ENCODE results near the gene FAM184B. TPM values are rescaled to one million over a fixed set of nuclear protein-coding genes. Genes with fewer than 3 reads are reported as not detected.

Gene FAM184B
- total RNA-seq, 1 experiment from 2014 or later, result 0.17 TPM

DNA sequence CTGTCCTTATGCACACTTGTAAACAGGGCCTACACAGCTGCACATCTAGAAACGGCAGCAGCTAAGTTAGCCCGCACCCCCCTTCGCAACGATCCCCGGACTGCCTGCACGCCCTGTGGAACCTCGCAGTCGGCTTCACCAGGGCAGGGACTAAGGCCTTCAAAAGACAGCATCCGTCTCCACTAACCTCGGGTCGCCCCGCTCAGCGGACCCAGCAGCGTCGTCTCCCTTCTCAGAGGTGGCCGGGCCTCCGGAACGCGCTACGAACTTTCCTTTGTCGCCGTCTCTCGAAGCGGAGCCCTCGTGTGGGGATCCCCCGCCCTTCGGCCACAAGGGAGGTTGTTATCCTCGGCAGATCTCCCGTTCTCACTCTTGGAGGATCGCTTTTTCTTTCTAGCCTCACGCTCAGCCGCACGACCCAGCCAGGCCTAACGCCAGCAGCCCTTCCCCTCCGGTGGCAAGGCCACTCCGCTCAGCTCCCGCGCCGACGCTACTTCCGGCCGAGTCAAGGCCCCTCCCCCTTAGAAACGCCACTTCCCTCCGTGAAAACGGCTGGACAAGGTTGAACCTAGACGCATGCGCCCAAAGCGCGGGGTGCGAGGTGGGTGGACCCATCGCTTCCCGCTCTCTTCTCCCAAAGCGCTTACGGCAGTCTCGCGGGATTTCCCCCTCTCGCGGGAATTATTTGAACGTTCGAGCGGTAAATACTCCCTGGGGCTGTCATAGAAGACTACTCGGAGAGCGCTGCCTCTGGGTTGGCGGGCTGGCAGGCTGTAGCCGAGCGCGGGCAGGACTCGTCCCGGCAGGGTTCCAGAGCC, 29.0 kb upstream of the FAM184B start, which contains the start of the genes DCAF16 and NCAPG (continued):
- TF ChIP-seq, protein P1, sequence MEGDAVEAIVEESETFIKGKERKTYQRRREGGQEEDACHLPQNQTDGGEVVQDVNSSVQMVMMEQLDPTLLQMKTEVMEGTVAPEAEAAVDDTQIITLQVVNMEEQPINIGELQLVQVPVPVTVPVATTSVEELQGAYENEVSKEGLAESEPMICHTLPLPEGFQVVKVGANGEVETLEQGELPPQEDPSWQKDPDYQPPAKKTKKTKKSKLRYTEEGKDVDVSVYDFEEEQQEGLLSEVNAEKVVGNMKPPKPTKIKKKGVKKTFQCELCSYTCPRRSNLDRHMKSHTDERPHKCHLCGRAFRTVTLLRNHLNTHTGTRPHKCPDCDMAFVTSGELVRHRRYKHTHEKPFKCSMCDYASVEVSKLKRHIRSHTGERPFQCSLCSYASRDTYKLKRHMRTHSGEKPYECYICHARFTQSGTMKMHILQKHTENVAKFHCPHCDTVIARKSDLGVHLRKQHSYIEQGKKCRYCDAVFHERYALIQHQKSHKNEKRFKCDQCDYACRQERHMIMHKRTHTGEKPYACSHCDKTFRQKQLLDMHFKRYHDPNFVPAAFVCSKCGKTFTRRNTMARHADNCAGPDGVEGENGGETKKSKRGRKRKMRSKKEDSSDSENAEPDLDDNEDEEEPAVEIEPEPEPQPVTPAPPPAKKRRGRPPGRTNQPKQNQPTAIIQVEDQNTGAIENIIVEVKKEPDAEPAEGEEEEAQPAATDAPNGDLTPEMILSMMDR (IDR thresholded peaks at IDR 0.05), result no peak
- TF ChIP-seq NFATC4 (CRISPR knock-in tag; IDR thresholded peaks at IDR 0.05), result no peak
- TF ChIP-seq, protein P2, sequence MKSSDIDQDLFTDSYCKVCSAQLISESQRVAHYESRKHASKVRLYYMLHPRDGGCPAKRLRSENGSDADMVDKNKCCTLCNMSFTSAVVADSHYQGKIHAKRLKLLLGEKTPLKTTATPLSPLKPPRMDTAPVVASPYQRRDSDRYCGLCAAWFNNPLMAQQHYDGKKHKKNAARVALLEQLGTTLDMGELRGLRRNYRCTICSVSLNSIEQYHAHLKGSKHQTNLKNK (CRISPR knock-in tag; IDR thresholded peaks at IDR 0.05), result no peak
- TF ChIP-seq, protein P3, sequence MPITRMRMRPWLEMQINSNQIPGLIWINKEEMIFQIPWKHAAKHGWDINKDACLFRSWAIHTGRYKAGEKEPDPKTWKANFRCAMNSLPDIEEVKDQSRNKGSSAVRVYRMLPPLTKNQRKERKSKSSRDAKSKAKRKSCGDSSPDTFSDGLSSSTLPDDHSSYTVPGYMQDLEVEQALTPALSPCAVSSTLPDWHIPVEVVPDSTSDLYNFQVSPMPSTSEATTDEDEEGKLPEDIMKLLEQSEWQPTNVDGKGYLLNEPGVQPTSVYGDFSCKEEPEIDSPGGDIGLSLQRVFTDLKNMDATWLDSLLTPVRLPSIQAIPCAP (CRISPR knock-in tag; IDR thresholded peaks at IDR 0.05), result no peak; the same call in 1 of the 2 replicates
- TF ChIP-seq, protein P4, sequence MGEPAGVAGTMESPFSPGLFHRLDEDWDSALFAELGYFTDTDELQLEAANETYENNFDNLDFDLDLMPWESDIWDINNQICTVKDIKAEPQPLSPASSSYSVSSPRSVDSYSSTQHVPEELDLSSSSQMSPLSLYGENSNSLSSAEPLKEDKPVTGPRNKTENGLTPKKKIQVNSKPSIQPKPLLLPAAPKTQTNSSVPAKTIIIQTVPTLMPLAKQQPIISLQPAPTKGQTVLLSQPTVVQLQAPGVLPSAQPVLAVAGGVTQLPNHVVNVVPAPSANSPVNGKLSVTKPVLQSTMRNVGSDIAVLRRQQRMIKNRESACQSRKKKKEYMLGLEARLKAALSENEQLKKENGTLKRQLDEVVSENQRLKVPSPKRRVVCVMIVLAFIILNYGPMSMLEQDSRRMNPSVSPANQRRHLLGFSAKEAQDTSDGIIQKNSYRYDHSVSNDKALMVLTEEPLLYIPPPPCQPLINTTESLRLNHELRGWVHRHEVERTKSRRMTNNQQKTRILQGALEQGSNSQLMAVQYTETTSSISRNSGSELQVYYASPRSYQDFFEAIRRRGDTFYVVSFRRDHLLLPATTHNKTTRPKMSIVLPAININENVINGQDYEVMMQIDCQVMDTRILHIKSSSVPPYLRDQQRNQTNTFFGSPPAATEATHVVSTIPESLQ (CRISPR knock-in tag; IDR thresholded peaks at IDR 0.05), result no peak
- no peak for TF ChIP-seq SOX15 (CRISPR knock-in tag; IDR thresholded peaks at IDR 0.05)
- TF ChIP-seq, protein P5, sequence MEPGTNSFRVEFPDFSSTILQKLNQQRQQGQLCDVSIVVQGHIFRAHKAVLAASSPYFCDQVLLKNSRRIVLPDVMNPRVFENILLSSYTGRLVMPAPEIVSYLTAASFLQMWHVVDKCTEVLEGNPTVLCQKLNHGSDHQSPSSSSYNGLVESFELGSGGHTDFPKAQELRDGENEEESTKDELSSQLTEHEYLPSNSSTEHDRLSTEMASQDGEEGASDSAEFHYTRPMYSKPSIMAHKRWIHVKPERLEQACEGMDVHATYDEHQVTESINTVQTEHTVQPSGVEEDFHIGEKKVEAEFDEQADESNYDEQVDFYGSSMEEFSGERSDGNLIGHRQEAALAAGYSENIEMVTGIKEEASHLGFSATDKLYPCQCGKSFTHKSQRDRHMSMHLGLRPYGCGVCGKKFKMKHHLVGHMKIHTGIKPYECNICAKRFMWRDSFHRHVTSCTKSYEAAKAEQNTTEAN (CRISPR knock-in tag; IDR thresholded peaks at IDR 0.05), result peak; percentile 6; the same call in 1 of the 2 replicates
- TF ChIP-seq, protein P6, sequence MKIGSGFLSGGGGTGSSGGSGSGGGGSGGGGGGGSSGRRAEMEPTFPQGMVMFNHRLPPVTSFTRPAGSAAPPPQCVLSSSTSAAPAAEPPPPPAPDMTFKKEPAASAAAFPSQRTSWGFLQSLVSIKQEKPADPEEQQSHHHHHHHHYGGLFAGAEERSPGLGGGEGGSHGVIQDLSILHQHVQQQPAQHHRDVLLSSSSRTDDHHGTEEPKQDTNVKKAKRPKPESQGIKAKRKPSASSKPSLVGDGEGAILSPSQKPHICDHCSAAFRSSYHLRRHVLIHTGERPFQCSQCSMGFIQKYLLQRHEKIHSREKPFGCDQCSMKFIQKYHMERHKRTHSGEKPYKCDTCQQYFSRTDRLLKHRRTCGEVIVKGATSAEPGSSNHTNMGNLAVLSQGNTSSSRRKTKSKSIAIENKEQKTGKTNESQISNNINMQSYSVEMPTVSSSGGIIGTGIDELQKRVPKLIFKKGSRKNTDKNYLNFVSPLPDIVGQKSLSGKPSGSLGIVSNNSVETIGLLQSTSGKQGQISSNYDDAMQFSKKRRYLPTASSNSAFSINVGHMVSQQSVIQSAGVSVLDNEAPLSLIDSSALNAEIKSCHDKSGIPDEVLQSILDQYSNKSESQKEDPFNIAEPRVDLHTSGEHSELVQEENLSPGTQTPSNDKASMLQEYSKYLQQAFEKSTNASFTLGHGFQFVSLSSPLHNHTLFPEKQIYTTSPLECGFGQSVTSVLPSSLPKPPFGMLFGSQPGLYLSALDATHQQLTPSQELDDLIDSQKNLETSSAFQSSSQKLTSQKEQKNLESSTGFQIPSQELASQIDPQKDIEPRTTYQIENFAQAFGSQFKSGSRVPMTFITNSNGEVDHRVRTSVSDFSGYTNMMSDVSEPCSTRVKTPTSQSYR (CRISPR knock-in tag; IDR thresholded peaks at IDR 0.05), result peak; percentile 57; the same call in 1 of the 2 replicates
- TF ChIP-seq SP1 (CRISPR knock-in tag; conservative IDR thresholded peaks at IDR 0.05), result peak; percentile 73
- no peak; the same call in 1 of the 2 replicates for TF ChIP-seq SMAD4 (CRISPR knock-in tag; IDR thresholded peaks at IDR 0.05)
- TF ChIP-seq, protein P7, sequence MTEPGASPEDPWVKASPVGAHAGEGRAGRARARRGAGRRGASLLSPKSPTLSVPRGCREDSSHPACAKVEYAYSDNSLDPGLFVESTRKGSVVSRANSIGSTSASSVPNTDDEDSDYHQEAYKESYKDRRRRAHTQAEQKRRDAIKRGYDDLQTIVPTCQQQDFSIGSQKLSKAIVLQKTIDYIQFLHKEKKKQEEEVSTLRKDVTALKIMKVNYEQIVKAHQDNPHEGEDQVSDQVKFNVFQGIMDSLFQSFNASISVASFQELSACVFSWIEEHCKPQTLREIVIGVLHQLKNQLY (CRISPR knock-in tag; IDR thresholded peaks at IDR 0.05), result 0 out of 2 replicates have a peak, but pooled peaks have one; percentile 33
- TF ChIP-seq, protein P8, sequence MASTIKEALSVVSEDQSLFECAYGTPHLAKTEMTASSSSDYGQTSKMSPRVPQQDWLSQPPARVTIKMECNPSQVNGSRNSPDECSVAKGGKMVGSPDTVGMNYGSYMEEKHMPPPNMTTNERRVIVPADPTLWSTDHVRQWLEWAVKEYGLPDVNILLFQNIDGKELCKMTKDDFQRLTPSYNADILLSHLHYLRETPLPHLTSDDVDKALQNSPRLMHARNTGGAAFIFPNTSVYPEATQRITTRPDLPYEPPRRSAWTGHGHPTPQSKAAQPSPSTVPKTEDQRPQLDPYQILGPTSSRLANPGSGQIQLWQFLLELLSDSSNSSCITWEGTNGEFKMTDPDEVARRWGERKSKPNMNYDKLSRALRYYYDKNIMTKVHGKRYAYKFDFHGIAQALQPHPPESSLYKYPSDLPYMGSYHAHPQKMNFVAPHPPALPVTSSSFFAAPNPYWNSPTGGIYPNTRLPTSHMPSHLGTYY (CRISPR knock-in tag; IDR thresholded peaks at IDR 0.05), result no peak
- TF ChIP-seq, protein P9, sequence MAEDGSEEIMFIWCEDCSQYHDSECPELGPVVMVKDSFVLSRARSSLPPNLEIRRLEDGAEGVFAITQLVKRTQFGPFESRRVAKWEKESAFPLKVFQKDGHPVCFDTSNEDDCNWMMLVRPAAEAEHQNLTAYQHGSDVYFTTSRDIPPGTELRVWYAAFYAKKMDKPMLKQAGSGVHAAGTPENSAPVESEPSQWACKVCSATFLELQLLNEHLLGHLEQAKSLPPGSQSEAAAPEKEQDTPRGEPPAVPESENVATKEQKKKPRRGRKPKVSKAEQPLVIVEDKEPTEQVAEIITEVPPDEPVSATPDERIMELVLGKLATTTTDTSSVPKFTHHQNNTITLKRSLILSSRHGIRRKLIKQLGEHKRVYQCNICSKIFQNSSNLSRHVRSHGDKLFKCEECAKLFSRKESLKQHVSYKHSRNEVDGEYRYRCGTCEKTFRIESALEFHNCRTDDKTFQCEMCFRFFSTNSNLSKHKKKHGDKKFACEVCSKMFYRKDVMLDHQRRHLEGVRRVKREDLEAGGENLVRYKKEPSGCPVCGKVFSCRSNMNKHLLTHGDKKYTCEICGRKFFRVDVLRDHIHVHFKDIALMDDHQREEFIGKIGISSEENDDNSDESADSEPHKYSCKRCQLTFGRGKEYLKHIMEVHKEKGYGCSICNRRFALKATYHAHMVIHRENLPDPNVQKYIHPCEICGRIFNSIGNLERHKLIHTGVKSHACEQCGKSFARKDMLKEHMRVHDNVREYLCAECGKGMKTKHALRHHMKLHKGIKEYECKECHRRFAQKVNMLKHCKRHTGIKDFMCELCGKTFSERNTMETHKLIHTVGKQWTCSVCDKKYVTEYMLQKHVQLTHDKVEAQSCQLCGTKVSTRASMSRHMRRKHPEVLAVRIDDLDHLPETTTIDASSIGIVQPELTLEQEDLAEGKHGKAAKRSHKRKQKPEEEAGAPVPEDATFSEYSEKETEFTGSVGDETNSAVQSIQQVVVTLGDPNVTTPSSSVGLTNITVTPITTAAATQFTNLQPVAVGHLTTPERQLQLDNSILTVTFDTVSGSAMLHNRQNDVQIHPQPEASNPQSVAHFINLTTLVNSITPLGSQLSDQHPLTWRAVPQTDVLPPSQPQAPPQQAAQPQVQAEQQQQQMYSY (CRISPR knock-in tag; IDR thresholded peaks at IDR 0.05), result no peak
- no peak for TF ChIP-seq ZNF121 (CRISPR knock-in tag; IDR thresholded peaks at IDR 0.05)
- TF ChIP-seq, protein P10, sequence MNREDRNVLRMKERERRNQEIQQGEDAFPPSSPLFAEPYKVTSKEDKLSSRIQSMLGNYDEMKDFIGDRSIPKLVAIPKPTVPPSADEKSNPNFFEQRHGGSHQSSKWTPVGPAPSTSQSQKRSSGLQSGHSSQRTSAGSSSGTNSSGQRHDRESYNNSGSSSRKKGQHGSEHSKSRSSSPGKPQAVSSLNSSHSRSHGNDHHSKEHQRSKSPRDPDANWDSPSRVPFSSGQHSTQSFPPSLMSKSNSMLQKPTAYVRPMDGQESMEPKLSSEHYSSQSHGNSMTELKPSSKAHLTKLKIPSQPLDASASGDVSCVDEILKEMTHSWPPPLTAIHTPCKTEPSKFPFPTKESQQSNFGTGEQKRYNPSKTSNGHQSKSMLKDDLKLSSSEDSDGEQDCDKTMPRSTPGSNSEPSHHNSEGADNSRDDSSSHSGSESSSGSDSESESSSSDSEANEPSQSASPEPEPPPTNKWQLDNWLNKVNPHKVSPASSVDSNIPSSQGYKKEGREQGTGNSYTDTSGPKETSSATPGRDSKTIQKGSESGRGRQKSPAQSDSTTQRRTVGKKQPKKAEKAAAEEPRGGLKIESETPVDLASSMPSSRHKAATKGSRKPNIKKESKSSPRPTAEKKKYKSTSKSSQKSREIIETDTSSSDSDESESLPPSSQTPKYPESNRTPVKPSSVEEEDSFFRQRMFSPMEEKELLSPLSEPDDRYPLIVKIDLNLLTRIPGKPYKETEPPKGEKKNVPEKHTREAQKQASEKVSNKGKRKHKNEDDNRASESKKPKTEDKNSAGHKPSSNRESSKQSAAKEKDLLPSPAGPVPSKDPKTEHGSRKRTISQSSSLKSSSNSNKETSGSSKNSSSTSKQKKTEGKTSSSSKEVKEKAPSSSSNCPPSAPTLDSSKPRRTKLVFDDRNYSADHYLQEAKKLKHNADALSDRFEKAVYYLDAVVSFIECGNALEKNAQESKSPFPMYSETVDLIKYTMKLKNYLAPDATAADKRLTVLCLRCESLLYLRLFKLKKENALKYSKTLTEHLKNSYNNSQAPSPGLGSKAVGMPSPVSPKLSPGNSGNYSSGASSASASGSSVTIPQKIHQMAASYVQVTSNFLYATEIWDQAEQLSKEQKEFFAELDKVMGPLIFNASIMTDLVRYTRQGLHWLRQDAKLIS (CRISPR knock-in tag; IDR thresholded peaks at IDR 0.05; ENCODE audit: borderline replicate concordance), result 0 out of 2 replicates have a peak, but pooled peaks have one; percentile 70
- TF ChIP-seq, protein P11, sequence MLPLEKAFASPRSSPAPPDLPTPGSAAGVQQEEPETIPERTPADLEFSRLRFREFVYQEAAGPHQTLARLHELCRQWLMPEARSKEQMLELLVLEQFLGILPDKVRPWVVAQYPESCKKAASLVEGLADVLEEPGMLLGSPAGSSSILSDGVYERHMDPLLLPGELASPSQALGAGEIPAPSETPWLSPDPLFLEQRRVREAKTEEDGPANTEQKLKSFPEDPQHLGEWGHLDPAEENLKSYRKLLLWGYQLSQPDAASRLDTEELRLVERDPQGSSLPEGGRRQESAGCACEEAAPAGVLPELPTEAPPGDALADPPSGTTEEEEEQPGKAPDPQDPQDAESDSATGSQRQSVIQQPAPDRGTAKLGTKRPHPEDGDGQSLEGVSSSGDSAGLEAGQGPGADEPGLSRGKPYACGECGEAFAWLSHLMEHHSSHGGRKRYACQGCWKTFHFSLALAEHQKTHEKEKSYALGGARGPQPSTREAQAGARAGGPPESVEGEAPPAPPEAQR (CRISPR knock-in tag; IDR thresholded peaks at IDR 0.05), result no peak

Data from WTC11 (cell line).